NT2/D1 (cell line): ENCODE results near the gene NELFB.

Experiments
- SUZ12 ChIP-seq: IDR thresholded peaks from 2 replicates; pipeline ENCODE4 v1.6.1; 2011; ENCODE audit not compliant: insufficient read length, insufficient read depth; ENCODE audit errors: extremely low read depth
- YY1 ChIP-seq: IDR thresholded peaks from 2 replicates; pipeline ENCODE4 v1.6.1; 2011; ENCODE audit not compliant: insufficient read length, insufficient read depth
- ZNF274 ChIP-seq: IDR thresholded peaks from 2 replicates; pipeline ENCODE4 v1.6.1; 2011; ENCODE audit warnings: mild to moderate bottlenecking, low read depth, low read length

DNA sequence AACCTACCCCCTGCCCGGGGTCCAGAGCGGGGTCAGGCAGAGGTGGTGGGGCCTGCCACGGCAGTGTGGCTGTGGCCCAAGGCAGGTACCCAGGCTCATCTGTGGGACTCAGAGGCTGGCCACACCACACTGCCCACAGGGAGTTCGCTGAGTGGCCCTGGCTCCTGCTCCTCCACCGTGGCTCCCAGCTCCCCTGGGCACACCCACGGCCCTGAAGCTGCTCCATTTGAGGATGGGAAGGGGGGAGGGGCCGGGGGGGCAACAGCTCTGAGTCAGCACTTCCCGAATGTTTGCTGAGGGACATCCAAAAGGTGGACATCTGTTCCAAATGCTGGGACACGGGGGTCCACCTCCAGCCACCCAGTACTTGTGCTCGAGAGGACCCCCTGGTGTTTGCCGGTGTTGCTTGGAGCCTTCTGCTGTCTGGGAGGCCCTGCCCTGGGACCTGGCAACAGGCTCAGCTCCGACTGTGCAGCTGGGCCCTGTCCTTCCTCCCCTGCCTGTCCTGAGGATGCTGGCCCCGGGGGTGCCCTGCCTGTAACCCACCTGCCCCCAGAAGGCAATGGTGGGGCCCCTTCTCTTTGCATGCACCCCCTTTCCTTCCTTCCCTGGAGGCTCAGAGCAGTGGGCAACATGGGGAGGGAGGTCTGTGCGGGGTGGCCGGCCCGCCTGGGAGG lies 49.4 kb downstream of the NELFB start:
- TF ChIP-seq ZNF274 (no peak), SUZ12 (no peak), YY1 (no peak)
